BLaER1 (cell line): ENCODE measurements around the gene KRTAP5-3.

Experiments
- H3K27ac ChIP-seq: shearing (Covaris generic); formaldehyde crosslinking; 2 replicates; pipeline ENCODE4 v1.8.1; 2022
- H3K27me3 ChIP-seq: shearing (Covaris generic); formaldehyde crosslinking; 2 replicates; pipeline ENCODE4 v1.8.1; 2022
- H3K36me3 ChIP-seq: shearing (Covaris generic); formaldehyde crosslinking; 2 replicates; pipeline ENCODE4 v1.8.1; 2022
- H3K4me1 ChIP-seq: shearing (Covaris generic); formaldehyde crosslinking; 2 replicates; pipeline ENCODE4 v1.8.1; 2022
- H3K4me2 ChIP-seq: shearing (Covaris generic); formaldehyde crosslinking; 2 replicates; pipeline ENCODE4 v1.8.1; 2022
- H3K4me3 ChIP-seq: shearing (Covaris generic); formaldehyde crosslinking; 2 replicates; pipeline ENCODE4 v1.8.1; 2022
- H3K9ac ChIP-seq: shearing (Covaris generic); formaldehyde crosslinking; 2 replicates; pipeline ENCODE4 v1.8.1; 2022
- H3K9me3 ChIP-seq: shearing (Covaris generic); formaldehyde crosslinking; 2 replicates; pipeline ENCODE4 v1.8.1; 2022
- H4K20me1 ChIP-seq: shearing (Covaris generic); formaldehyde crosslinking; 2 replicates; pipeline ENCODE4 v1.8.1; 2022
- Cebpa-rat ChIP-seq: shearing (Covaris generic); IDR thresholded peaks from 2 replicates; pipeline ENCODE4 v1.8.1; 2022

Gene KRTAP5-3

GRCh38 chr11:1567721-1568100, 40.6 kb downstream of the KRTAP5-3 start:
- Histone ChIP-seq H3K4me1 (peaks cover 46% of the 10 kb centered on the region), H3K36me3 (no peaks in the 10 kb centered on the region; the same call in 1 of the 2 replicates), H3K9me3 (no peaks in the 10 kb centered on the region), H3K4me3 (no peak overlapping the region), H3K27ac (no peak overlapping the region), H4K20me1 (peaks cover 90% of the 10 kb centered on the region), H3K4me2 (no peak overlapping the region), H3K9ac (no peak overlapping the region), H3K27me3 (peaks cover 78% of the 10 kb centered on the region)
- TF ChIP-seq Cebpa-rat, result no peak

GRCh38 chr11:1567052-1567720, 41.1 kb downstream of the KRTAP5-3 start:
- Histone ChIP-seq H3K27me3 (peaks cover 72% of the 10 kb centered on the region), H3K4me1 (peaks cover 46% of the 10 kb centered on the region), H3K4me2 (no peak overlapping the region)

GRCh38 chr11:1566381-1567051, 41.7 kb downstream of the KRTAP5-3 start:
- Histone ChIP-seq H3K9ac (no peak overlapping the region), H3K4me1 (peaks cover 46% of the 10 kb centered on the region), H3K27ac (no peak overlapping the region), H3K27me3 (peaks cover 66% of the 10 kb centered on the region), H4K20me1 (peaks cover 98% of the 10 kb centered on the region), H3K4me2 (no peak overlapping the region), H3K36me3 (no peaks in the 10 kb centered on the region; the same call in 1 of the 2 replicates), H3K9me3 (no peaks in the 10 kb centered on the region), H3K4me3 (no peak overlapping the region)
- TF ChIP-seq Cebpa-rat, result no peak

More at GRCh38 chr11:1567052-1567720, 41.1 kb downstream of the KRTAP5-3 start:
- Histone ChIP-seq H3K27ac (no peak overlapping the region), H3K4me3 (no peak overlapping the region), H3K36me3 (no peaks in the 10 kb centered on the region; the same call in 1 of the 2 replicates), H3K9ac (no peak overlapping the region), H3K9me3 (no peaks in the 10 kb centered on the region), H4K20me1 (peaks cover 92% of the 10 kb centered on the region)
- no peak for TF ChIP-seq Cebpa-rat

DNA sequence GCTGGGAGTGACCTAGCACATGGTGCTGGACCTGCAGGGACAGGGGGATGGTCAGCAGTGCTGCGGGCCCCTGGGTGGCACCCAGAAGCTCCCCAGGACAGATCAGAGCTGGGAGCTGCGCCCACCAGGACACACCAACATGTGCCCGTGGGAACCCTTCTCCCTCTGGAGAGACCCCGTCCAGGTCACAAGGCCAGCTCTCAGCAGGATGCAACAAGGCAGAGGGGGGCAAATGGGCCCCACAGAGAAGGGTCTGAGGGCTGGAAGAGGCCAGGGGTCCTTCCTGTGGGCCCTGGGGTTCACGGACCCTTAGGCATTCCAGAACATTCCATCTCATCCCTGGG, 42.4 kb downstream of the KRTAP5-3 start:
- Histone ChIP-seq H3K4me3 (no peak overlapping the region), H3K9ac (no peak overlapping the region), H3K4me2 (no peak overlapping the region), H3K36me3 (no peaks in the 10 kb centered on the region; the same call in 1 of the 2 replicates), H4K20me1 (peaks cover 98% of the 10 kb centered on the region), H3K27me3 (peaks cover 59% of the 10 kb centered on the region), H3K9me3 (no peaks in the 10 kb centered on the region), H3K4me1 (peaks cover 39% of the 10 kb centered on the region), H3K27ac (no peak overlapping the region)
- TF ChIP-seq Cebpa-rat, result no peak

- peaks cover 98% of the 10 kb centered on the region for H4K20me1 ChIP-seq
- TF ChIP-seq Cebpa-rat, result no peak
- peak overlapping the region; percentile 36; the same call in 1 of the 2 replicates for H3K4me2 ChIP-seq
- no peaks in the 10 kb centered on the region; the same call in 1 of the 2 replicates for H3K36me3 ChIP-seq
- H3K9ac ChIP-seq, result no peak overlapping the region
- no peak overlapping the region for H3K27ac ChIP-seq
- H3K4me3 ChIP-seq, result no peak overlapping the region
- peaks cover 34% of the 10 kb centered on the region; the same call in 1 of the 2 replicates for H3K4me1 ChIP-seq
- peaks cover 54% of the 10 kb centered on the region for H3K27me3 ChIP-seq
- H3K9me3 ChIP-seq, result no peaks in the 10 kb centered on the region
Measured at GRCh38 chr11:1565173-1565903, 42.9 kb downstream of the KRTAP5-3 start.

DNA sequence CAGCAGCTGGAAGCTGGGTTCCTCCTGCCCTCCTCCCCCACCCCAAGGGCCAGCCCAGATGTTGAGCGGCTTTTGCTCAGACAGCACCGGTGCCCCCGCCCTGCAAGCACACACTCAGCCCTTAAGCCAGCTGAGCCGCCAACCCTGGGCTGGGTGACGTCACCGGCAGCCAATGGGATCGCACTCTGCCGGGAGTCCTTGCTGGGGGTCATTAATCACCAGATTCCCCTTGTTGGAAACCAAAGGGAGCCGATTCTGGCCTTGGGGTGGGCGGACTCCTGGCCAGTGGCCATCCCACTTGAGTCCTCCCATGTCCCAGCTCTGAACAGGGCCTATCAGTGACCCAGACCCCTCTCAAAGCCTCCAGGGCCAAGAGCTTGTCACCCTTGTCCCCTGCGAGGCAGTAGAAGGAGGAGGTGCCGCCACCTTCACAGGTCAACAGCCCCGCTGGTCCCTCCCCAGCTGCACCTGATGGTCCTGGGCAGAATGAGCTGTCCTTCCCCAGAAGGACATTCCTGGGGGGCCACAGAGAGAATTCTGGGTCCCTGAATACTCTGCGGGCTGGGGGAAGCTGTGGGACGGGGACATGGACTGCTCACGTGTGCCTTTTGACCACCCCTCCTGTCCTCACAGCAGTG, 43.6 kb downstream of the KRTAP5-3 start:
- no peaks in the 10 kb centered on the region for H3K9me3 ChIP-seq
- H3K4me1 ChIP-seq, result peaks cover 31% of the 10 kb centered on the region; the same call in 1 of the 2 replicates
- no peak overlapping the region for H3K27ac ChIP-seq
- H3K4me2 ChIP-seq, result peak overlapping the region; percentile 36; the same call in 1 of the 2 replicates
- H3K9ac ChIP-seq, result no peak overlapping the region
- H3K36me3 ChIP-seq, result no peaks in the 10 kb centered on the region; the same call in 1 of the 2 replicates
- no peak for TF ChIP-seq Cebpa-rat
- peaks cover 47% of the 10 kb centered on the region for H3K27me3 ChIP-seq
- H4K20me1 ChIP-seq, result peaks cover 98% of the 10 kb centered on the region
- H3K4me3 ChIP-seq, result no peak overlapping the region

DNA sequence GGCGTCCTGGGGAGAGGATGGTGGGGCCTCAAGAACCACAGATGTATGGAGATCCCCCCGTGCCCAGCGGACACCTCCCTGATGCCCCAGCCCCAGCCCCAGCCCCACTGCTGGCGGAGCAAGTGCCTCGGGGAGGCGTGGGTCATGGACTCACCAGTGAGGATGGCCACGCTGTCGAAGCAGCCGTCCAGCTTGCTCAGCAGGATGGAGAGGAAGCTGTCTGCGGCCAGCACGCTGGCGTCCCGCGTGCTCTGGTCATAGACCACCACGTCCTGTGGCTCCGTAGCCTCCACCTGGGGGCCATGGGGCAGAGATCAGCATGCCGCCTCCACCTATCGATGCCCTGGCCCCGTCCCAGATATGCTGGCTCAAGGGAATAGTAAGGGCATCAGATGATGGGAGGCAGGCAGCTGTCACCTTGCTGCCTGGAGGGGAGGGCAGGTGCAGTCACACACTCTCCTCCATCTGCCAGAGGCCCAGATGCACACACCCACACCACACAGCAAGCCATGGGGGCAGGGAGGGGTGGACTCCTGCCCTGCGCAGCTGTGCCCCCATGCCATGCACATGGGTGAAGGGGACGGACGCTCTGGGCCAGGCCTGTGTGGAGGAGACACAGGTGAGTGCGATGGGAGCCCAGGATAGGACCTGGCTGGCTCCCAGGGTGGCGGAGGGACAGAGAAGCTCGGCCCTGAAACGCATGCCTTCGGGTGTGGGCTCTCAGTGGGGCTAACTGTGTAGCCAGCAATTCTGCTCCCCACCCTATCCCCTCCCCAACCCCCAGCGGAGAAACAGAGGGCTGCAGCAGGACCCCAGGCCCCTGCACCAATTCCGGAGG, 44.3 kb downstream of the KRTAP5-3 start:
- no peak overlapping the region for H3K4me3 ChIP-seq
- peaks cover 45% of the 10 kb centered on the region for H3K27me3 ChIP-seq
- peak overlapping the region; percentile 36; the same call in 1 of the 2 replicates for H3K4me2 ChIP-seq
- no peak overlapping the region for H3K9ac ChIP-seq
- no peak overlapping the region for H3K27ac ChIP-seq
- no peaks in the 10 kb centered on the region; the same call in 1 of the 2 replicates for H3K36me3 ChIP-seq
- peaks cover 98% of the 10 kb centered on the region for H4K20me1 ChIP-seq
- no peaks in the 10 kb centered on the region for H3K9me3 ChIP-seq
- H3K4me1 ChIP-seq, result peaks cover 24% of the 10 kb centered on the region; the same call in 1 of the 2 replicates
- TF ChIP-seq Cebpa-rat, result no peak

- H3K9ac ChIP-seq, result no peak overlapping the region
- H3K4me2 ChIP-seq, result no peak overlapping the region; the same call in 1 of the 2 replicates
- H3K9me3 ChIP-seq, result no peaks in the 10 kb centered on the region
- no peaks in the 10 kb centered on the region; the same call in 1 of the 2 replicates for H3K36me3 ChIP-seq
- TF ChIP-seq Cebpa-rat, result no peak
- no peak overlapping the region for H3K4me3 ChIP-seq
- H3K27ac ChIP-seq, result no peak overlapping the region
- H3K27me3 ChIP-seq, result peaks cover 44% of the 10 kb centered on the region
- peaks cover 18% of the 10 kb centered on the region; the same call in 1 of the 2 replicates for H3K4me1 ChIP-seq
- peaks cover 97% of the 10 kb centered on the region for H4K20me1 ChIP-seq
Measured at GRCh38 chr11:1563149-1563638, 45.1 kb downstream of the KRTAP5-3 start.
